Measurements from ENCODE around the gene YIPF1. TPM values are rescaled to one million over a fixed set of nuclear protein-coding genes. Genes with fewer than 3 reads are reported as not detected.

Gene YIPF1
- total and polyA plus RNA-seq, 11 donors = 8.7 to 29.5 (median 14.4) TPM

GRCh38 chr1:53905509-53905908 is 15.9 kb upstream of the YIPF1 start:
- ATAC-seq (no peak), DNase-seq (no peak)
- no peaks in the 10 kb centered on the region for H3K27me3 ChIP-seq
- H3K27ac ChIP-seq = no peak overlapping the region
- H3K36me3 ChIP-seq = no peaks in the 10 kb centered on the region
- peaks cover 0 to 6% (median 0%) of the 10 kb centered on the region in 12 donors for H3K4me1 ChIP-seq
- WGBS, 4 donors = 93 to 98% (median 95%) methylated on average over 8 of the region's 8 CpGs
- H3K4me3 ChIP-seq = no peak overlapping the region
- intact Hi-C loops (cut with DNase I) = no loop called here
- H3K9me3 ChIP-seq = no peaks in the 10 kb centered on the region
- no peak for TF ChIP-seq CTCF (IDR thresholded peaks at IDR 0.05)
- no peak for TF ChIP-seq POLR2A (IDR thresholded peaks at IDR 0.05)

- TF ChIP-seq POLR2A (IDR thresholded peaks at IDR 0.05) (no peak), CTCF (IDR thresholded peaks at IDR 0.05) (no peak)
- no peak overlapping the region for H3K4me3 ChIP-seq
- no peak for ATAC-seq
- WGBS, 4 donors = 77 to 85% (median 81%) methylated on average over 7 of the region's 7 CpGs
- DNase-seq = no peak
- no peaks in the 10 kb centered on the region for H3K27me3 ChIP-seq
- H3K9me3 ChIP-seq = no peaks in the 10 kb centered on the region
- no peaks in the 10 kb centered on the region for H3K36me3 ChIP-seq
- intact Hi-C loops (cut with DNase I) = no loop called here
- no peak overlapping the region for H3K27ac ChIP-seq
- H3K4me1 ChIP-seq = peaks cover 0 to 12% (median 5%) of the 10 kb centered on the region in 12 donors
These were observed 12.9 kb upstream of the YIPF1 start for GRCh38 chr1:53902235-53903138.

- WGBS, 4 donors = 84 to 93% (median 91%) methylated on average over 3 of the region's 3 CpGs
- TF ChIP-seq POLR2A (IDR thresholded peaks at IDR 0.05) (no peak), CTCF (IDR thresholded peaks at IDR 0.05) (no peak)
- H3K36me3 ChIP-seq = no peaks in the 10 kb centered on the region
- intact Hi-C loops (cut with DNase I) = loop anchor here in 1 of 10 donors (10.0 kb wide), 1 partner anchor 155 kb away; the partner anchor contains the start of genes TCEANC2 and TMEM59
- DNase-seq (no peak), ATAC-seq (no peak)
- no peaks in the 10 kb centered on the region for H3K9me3 ChIP-seq
- H3K4me1 ChIP-seq = peaks cover 0 to 30% (median 5%) of the 10 kb centered on the region in 12 donors
- H3K4me3 ChIP-seq = no peak overlapping the region
- H3K27ac ChIP-seq = peak overlapping the region in 1 of 12 donors; percentile 14
- no peaks in the 10 kb centered on the region for H3K27me3 ChIP-seq
These were observed 10.1 kb upstream of the YIPF1 start for GRCh38 chr1:53899708-53900107.

GRCh38 chr1:53899206-53899628 is 9.6 kb upstream of the YIPF1 start:
- H3K4me1 ChIP-seq = peaks cover 0 to 30% (median 5%) of the 10 kb centered on the region in 12 donors
- no peak for DNase-seq
- 3 to 14% (median 6%) methylated on average over 2 of the region's 2 CpGs for WGBS, 4 donors

More at GRCh38 chr1:53899206-53899628, 9.6 kb upstream of the YIPF1 start:
- intact Hi-C loops (cut with DNase I) = loop anchor here in 1 of 10 donors (10.0 kb wide), 1 partner anchor 156 kb away; the partner anchor contains the start of genes TCEANC2 and TMEM59
- Histone ChIP-seq H3K4me3 (no peak overlapping the region), H3K36me3 (no peaks in the 10 kb centered on the region), H3K27ac (peak overlapping the region in 2 of 12 donors; percentile 14 to 19), H3K9me3 (no peaks in the 10 kb centered on the region), H3K27me3 (no peaks in the 10 kb centered on the region)
- TF ChIP-seq CTCF (IDR thresholded peaks at IDR 0.05) (no peak), POLR2A (IDR thresholded peaks at IDR 0.05) (no peak)
- peak; percentile 27 to 47 (median 40) for ATAC-seq

Data from heart left ventricle (tissue), 16 donors.